HG03139 (cell line): Measurements from ENCODE around the gene HOXC9.

Source experiments
- ATAC-seq: cut with Tn5 transposase; IDR thresholded peaks from one replicate; pipeline ENCODE4 v1.9.1; 2021; ENCODE audit not compliant: unreplicated experiment

Gene HOXC9

DNA sequence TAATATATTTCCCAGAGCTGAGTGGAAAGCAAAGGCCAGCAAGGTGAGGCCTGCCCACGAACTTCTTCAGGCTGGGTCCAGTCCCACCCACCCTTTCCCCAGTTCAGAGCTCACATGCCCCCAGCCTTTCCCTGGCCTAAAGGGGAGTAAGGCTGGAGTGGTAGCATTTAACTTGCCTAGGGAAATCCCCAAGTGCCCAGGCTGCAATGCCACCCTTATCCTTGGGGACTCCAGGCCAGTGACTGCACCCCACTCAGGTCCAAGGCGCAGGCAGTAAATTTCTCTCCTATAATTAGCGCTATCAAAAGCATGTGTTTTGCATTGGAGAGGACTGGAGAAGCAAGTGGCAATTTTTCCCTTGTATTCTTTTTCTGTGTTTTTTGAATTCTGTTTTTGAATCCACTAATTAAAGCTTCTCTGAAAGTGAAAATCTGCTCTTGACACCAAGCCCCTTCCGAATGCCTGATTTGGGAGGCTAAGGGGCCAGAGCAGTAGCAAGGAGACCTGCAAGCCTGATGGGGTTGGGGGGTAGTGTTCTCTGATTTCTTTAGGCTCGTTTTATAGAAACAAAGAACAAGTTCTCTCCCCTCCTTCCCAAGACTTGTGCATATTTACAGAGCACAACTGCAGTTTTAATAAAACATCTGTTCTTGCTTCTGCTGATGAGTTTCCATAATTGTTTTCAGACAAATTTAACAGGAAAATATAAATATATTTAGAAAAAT is 24.8 kb downstream of the HOXC9 start:
- ATAC-seq, result no peak

DNA sequence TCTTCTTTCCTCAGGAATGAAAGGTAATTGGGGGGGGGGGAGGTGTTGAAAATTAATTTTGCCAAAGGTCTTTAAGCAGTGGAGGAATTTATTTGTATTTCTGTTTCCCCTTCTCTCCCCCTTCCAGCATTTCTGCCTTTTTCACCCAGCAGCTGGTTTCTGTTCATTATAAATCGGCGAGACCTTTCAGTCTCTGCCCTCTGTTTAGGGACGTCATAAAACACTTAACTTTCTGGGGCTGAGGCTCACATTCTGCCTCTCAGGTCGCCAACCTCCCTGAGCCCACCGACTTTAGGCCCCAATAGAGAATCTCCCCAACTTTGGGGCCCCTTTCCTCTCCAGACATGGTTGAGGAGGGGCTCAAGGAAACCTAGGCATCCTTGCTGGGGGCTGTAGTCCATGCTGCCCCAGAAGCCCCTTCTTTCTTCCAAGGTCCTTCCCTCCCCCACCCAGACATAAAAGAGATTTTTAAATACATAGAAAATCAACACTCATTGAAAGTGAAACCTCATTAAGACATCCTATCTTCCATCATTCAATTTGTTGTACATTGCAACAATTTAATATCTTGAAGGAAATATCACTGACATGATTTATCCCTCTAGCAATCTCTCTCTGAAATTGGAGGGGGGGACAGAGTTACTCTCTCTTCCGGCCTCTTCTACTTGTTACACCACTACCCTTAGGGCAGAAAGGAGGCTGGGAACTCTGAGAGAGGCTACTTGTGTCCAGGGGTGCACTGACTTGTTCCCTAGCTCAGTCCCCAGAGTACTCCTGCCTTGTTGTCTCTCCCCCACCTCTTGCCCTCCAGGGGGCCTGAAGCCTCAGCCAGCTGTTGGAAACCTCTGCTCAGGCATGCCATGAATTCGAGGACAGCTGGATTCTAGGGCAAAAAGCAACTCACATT is 25.8 kb downstream of the HOXC9 start:
- ATAC-seq, result no peak

DNA sequence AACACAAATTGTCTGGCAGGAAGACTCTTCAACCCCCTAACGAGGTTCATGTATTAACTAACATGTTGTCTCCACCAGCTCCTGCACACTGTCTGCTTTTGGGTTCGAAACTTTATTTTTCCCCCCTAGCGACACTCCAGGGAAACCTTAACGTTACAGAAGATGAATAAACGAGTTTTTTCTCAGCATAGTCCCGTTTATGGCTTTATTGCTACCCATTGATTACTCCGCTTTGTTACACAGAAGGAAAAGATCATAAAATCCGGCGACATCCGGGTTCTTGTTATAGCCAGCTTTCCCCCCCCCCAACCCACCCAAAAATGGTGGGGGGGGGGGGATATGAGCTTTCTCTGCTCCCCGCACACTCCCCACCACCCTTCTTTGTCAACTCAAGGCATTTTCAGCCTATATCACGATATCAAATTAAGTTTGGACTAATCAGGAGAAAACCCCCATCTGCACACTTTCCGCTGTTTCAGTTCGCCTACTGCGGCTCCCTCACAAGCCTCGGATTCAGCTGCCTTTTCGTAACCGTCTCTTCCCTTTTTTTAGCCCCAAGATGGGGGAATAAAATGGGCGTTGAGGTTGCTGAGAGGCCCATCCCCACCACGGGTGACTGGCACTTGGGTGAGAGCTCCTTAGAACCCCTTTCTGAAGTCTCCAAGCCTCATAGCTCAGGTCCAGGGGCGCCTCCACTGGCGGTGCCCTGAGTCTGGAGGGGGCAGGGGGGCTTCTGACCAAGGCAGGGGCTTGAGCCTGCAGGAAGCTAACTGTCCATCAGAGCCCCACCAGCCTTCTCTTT is 26.9 kb downstream of the HOXC9 start:
- ATAC-seq, result no peak

DNA sequence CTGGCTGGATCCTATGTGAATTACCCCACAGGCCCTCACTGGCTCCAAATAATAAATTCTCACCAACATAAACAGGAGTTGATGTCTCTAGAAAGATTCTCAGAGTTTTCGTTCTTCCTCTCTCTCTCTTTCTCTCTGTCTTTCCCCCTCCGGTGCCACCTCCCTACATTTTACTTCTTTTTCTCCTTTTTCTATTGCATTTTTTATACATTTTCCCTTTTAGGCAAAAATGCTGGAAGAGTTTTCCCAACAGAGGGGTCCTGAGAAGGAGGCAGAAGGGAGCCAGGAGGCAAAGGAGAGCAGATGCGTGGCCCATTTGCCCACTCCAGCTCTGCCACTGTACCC is 27.5 kb downstream of the HOXC9 start:
- no peak for ATAC-seq

DNA sequence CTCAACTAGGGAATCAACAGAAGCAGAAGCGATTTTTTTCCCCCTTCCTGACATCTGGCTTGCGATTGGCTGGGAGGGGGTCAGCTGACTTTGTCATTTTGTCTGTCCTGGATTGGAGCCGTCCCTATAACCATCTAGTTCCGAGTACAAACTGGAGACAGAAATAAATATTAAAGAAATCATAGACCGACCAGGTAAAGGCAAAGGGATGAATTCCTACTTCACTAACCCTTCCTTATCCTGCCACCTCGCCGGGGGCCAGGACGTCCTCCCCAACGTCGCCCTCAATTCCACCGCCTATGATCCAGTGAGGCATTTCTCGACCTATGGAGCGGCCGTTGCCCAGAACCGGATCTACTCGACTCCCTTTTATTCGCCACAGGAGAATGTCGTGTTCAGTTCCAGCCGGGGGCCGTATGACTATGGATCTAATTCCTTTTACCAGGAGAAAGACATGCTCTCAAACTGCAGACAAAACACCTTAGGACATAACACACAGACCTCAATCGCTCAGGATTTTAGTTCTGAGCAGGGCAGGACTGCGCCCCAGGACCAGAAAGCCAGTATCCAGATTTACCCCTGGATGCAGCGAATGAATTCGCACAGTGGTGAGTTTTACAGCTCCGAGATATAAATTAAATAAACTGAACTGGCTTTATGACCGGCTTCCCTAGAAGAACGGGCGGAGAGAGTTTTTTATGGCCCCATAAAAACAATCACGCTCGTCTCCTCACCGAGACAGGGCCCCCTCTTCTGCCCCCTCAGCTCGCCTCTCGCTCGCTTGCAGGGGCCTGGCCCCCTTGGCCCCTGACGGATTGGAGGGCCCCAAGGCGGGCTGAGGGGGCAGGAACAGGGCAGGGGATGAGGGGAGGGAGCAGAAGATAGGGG is 28.6 kb downstream of the HOXC9 start, which contains the start of gene HOXC6:
TSS of gene HOXC6 (plus strand) at position 127 of the 888 bp plus-strand sequence. CDS start at position 209, 82 bp downstream.
- ATAC-seq, result no peak

DNA sequence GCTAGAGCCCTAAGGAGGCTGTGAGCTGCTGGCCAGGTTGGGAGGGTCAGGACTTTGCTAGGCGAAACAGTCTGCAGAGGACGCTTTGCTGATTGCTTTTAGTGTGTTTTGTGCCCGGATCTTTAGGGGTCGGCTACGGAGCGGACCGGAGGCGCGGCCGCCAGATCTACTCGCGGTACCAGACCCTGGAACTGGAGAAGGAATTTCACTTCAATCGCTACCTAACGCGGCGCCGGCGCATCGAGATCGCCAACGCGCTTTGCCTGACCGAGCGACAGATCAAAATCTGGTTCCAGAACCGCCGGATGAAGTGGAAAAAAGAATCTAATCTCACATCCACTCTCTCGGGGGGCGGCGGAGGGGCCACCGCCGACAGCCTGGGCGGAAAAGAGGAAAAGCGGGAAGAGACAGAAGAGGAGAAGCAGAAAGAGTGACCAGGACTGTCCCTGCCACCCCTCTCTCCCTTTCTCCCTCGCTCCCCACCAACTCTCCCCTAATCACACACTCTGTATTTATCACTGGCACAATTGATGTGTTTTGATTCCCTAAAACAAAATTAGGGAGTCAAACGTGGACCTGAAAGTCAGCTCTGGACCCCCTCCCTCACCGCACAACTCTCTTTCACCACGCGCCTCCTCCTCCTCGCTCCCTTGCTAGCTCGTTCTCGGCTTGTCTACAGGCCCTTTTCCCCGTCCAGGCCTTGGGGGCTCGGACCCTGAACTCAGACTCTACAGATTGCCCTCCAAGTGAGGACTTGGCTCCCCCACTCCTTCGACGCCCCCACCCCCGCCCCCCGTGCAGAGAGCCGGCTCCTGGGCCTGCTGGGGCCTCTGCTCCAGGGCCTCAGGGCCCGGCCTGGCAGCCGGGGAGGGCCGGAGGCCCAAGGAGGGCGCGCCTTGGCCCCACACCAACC is 29.8 kb downstream of the HOXC9 start:
- no peak for ATAC-seq

DNA sequence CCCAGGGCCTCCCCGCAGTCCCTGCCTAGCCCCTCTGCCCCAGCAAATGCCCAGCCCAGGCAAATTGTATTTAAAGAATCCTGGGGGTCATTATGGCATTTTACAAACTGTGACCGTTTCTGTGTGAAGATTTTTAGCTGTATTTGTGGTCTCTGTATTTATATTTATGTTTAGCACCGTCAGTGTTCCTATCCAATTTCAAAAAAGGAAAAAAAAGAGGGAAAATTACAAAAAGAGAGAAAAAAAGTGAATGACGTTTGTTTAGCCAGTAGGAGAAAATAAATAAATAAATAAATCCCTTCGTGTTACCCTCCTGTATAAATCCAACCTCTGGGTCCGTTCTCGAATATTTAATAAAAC is 30.5 kb downstream of the HOXC9 start:
- ATAC-seq, result no peak

DNA sequence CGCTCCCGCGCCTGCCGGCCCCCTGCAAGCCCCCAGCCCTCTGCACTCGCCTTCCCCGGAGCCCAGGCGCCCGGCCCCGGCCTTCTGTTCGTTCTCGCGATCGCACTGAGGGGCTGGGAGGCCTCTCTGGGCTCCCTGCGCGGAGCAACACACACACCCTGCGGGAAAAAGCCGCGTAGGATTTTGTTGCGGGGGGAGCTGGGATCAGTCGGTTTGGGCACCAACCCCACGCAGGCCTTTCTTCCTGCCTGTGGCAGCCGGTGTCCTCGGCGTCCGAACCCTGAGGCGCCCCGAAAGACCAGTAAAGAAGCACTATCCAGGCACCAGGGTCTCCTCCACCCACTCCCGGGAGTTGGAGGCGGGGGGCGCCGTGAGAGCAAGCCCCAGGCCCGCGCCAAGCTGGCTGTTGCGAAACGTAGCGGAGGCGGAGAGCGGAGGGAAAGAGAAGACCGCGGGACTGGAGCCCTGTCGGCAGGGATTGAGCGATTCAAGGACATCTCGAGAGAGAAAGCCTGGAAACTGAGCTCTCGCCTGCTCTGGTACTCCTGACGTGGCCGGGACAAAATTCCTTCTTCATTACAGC is 31.0 kb downstream of the HOXC9 start:
- no peak for ATAC-seq

DNA sequence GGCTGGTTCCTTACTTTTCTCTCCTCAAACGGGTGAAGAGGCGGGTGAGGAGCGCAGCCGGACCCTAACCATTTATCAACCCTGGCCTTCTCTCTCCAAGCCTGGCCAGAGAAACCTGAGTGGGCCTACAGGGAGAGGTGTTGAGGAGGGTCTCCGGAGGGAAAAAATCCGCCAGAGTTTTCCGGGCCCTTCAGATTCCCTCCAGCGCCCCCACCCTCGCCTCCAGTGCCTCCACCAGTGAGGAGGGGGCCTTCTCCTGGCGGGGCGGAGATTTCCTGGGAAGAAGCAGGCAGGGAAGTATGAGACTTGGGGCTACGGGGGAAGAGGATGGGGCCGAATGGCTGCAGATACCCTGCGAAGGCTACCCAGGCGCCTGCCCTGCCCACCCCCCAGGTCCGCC is 31.5 kb downstream of the HOXC9 start:
- ATAC-seq, result no peak

DNA sequence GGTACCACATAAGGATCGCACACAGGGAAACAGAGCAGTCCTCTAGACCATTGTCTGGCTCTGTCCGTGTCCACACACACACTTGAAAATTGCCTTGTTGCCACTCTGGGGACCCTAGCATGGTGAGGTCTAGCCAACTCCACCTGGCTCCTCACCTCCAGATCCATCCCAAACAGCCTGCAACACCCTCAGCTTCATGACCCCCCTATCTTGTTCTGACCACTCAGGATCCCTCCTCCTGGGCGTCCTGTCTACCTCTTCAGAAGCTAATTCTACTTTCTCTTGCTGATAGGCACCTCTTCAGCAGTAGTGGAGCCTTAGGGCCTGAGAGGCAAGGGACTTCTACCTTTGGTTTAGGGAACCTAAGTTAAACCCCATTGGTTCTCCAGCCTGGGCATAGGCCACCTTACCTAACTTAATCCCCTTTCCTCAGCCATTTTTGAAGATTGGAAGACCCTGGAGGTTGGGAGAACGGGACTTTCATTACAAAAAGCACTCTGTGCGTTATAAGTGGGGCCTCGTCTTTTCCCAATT is 32.2 kb downstream of the HOXC9 start:
- ATAC-seq, result no peak

DNA sequence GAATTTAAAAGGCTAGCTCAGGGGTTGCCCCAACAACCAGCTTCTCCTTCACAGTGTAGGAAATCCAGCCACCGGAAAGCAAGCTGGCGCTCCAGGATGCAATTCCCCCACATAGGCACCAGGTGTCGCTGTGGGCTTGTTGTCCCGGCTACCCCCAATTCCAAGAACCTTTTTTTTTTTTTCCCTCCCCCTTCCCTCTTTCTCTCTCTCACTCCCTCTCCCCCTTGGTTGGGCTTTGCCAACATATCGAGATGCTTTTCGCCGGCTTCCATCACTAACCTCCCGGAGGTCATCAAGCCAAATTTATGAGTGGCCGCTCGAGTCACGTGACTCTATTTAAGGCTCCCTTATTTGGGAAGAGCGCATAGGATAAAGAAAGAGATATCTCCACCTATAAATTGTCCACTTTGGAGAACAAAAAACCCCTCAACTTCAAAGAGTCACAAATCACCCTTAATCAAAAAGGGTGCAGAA is 32.7 kb downstream of the HOXC9 start, which contains the start of gene HOXC5:
TSS of gene HOXC5 (plus strand) at position 424 of the 474 bp plus-strand sequence. CDS start 73 bp downstream, outside the sequence.
- no peak for ATAC-seq

DNA sequence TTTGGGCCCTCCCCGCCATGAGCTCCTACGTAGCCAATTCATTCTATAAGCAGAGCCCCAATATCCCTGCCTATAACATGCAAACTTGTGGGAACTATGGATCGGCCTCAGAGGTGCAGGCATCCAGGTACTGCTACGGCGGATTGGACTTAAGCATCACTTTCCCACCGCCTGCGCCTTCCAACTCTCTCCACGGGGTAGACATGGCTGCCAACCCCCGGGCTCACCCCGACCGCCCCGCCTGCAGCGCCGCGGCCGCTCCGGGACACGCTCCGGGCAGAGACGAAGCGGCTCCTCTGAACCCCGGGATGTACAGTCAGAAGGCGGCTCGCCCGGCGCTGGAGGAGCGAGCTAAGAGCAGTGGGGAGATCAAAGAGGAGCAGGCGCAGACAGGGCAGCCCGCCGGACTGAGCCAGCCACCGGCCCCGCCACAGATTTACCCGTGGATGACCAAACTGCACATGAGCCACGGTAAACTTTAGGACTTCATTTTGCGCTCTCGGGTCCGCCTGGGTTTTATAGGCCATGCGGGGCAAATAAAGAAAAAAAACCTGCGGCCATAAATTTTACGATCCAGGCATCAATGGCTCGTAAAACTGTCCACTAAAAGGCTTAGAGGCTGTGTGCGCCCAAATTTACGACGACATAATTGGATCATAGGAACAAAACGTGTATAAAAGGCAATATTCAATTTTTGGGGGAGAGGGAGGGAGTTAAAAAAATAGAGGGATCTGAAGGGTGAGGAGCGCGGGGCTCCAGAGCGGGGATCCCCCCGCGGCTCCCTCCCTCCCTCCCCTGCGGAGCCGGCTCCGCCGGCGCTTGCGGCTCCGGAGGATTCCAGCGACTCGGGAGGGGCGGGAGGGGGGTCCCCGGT is 33.4 kb downstream of the HOXC9 start:
- ATAC-seq, result no peak

DNA sequence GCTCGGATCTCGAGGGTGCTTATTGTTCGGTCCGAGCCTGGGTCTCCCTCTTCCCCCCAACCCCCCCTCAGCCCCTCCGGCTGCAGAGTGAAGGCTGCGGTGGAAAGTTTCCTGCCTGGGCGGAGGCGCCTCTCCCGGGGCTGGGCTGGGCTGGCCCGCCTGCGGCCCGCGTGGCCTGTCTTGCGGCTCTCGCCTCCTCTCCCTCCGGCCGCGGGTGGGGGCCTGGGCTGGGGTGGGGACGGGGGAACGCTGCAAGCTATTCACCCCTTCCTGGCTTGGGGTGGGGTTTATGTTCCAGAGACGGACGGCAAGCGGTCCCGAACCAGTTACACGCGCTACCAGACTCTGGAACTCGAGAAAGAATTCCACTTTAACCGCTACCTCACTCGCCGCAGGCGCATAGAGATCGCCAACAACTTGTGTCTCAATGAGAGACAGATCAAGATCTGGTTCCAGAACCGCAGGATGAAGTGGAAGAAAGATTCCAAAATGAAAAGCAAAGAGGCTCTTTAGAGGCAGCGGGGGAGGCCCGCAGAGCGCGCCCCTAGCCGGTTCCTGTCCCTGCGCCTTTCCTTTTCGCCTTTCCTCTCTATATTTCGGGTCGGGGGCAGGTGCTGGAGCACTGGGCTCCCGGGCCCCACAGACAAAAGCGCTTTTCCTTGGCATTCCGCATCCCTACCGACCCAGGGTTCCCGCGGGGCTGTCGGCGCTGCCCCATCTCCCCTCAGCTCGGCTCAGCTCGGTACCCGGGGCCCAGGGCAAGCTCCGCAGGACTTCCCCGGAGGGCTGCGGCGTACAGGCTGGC is 34.2 kb downstream of the HOXC9 start:
- ATAC-seq, result no peak

DNA sequence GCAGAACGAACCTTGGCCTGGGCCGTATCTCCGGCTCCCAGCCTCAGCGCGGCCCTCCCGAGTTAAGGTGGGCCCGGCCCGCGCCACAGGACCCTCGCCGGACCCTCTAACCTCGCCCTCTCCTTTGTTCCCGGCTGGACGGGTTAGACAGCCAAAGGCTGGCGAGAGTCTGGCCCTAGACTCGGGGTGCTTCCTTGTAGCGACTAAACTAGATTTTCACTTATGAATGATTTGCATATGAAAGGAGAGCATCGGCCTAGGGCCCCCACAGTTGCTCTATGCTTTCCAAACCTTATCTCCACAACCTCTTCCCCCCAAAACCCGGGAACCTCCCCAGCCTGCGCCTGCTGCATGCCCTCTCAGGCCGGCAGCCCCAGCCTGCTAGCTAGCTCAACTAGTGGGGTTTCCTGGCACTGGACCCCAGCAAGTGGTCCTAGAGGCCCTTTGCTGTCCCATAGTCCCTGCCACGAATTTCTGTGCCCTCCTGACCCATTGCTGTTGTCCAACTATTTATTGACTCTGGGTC is 34.9 kb downstream of the HOXC9 start:
- ATAC-seq, result no peak

DNA sequence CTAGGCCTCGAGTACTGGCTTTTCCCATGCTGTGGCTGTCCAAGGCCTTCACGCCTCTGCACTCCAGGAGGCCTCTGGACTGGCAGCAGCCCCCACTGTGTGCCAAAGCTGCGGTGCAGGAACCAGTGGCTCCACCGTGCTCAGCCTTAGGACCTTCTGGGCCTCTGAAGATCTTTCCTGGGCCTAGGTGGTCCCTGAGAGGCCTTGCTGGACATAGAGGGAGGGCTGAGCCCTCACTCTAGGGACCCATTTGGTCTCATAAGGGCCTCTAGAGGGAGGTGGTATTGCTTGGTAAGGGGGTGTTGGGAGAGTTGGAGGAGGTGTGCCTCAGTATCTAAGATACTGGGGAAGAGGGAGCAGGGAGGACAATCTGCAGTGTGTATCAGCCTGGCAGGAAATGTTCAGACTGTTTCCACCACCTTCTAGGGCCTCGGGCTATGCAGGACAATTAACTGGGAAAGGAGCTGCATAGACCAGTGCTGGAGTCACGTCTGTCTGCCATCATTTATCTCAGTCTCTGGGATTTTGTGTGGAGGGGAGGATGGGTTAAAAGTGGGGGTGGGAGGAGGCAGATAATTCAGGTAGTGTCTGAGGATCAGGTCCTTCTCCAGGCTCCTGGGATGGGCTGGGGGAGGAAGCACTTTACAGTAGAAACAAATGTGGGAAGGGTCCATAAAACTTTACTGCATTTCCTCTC is 35.8 kb downstream of the HOXC9 start:
- ATAC-seq, result no peak
